ENCODE results near the gene TLE7. TPM values are rescaled to one million over a fixed set of nuclear protein-coding genes. Genes with fewer than 3 reads are reported as not detected.

TLE7 gene
- total and polyA plus RNA-seq, 2 of the 8 experiments (the other 6 are each of a cell fraction or from before 2014, with no cell fraction given): 0.03 TPM; not detected in 1

DNA sequence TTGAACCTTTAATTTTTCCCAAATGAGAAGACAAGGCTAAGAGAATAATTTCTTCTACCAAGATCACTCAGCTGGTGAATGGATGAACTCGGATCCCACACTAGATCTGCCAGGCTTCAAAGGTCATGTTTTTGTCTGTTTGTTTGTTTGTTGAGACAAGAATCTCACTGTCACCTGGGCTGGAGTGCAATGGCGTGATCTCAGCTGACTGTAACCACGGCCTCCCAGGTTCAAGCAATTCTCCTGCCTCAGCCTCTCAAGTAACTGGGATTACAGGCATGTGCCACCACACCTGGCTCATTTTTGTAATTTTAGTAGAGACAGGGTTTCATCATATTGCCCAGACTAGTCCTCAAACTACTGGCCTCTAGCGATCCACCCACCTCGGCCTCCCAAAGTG lies 40.7 kb upstream of the TLE7 start:
- Histone ChIP-seq H2BK15ac (ENCODE audit: low read length) (no peak overlapping the region), H4K5ac (ENCODE audit: insufficient read length, low read depth, low read length) (no peak overlapping the region), H2BK20ac (ENCODE audit: low read length) (no peak overlapping the region), H3K9me3 (ENCODE audit: insufficient read depth in 2 of 2, low read depth in 1 of 2, low read length in 1 of 2) (no peaks in the 10 kb centered on the region), H4K91ac (replicated peaks; ENCODE audit: insufficient read length, low read length) (no peak overlapping the region), H2BK12ac (ENCODE audit: low read depth, low read length) (no peak overlapping the region), H3K18ac (ENCODE audit: extremely low read depth, low read length) (no peak overlapping the region), H3K9ac (replicated peaks in 1 of 4; ENCODE audit: extremely low read depth in 1 of 4, low read depth in 3 of 4, low read length in 3 of 4) (no peak overlapping the region), H3K56ac (replicated peaks; ENCODE audit: insufficient read length, low read depth, low read length) (no peak overlapping the region), H3K79me2 (ENCODE audit: control insufficient read depth in 1 of 2, insufficient read depth in 2 of 2, low read length in 2 of 2) (no peaks in the 10 kb centered on the region), H3K4ac (replicated peaks; ENCODE audit: insufficient read length, low read depth, low read length) (no peak overlapping the region), H3K4me2 (ENCODE audit: insufficient read depth in 1 of 2, low read depth in 2 of 2, low read length in 2 of 2) (no peak overlapping the region), H3K36me3 (ENCODE audit: control insufficient read depth in 2 of 4, insufficient read depth in 4 of 4, low read length in 3 of 4) (no peaks in the 10 kb centered on the region), H2AK5ac (ENCODE audit: low read depth, low read length) (no peak overlapping the region), H3K14ac (ENCODE audit: insufficient read length) (no peak overlapping the region), H3K4me3 (ENCODE audit: extremely low read depth in 1 of 4, insufficient read depth in 2 of 4, low read depth in 3 of 4, low read length in 4 of 4) (no peak overlapping the region), H3K79me1 (ENCODE audit: low read depth, low read length) (no peaks in the 10 kb centered on the region), H3K27ac (ENCODE audit: low read depth, low read length) (no peak overlapping the region), H4K8ac (ENCODE audit: extremely low read depth, insufficient read depth, low read length) (no peak overlapping the region), H3K23ac (ENCODE audit: insufficient read length) (no peak overlapping the region), H3K23me2 (ENCODE audit: low read depth, low read length) (peaks cover 2% of the 10 kb centered on the region; the same call in 1 of the 2 replicates), H4K20me1 (replicated peaks in 1 of 2; ENCODE audit: control insufficient read depth in 1 of 2, insufficient read depth in 2 of 2, low read length in 2 of 2) (no peaks in the 10 kb centered on the region), H3K27me3 (replicated peaks in 1 of 4; ENCODE audit: control insufficient read depth in 3 of 4, extremely low read depth in 1 of 4, insufficient read depth in 3 of 4, low read length in 3 of 4) (no peaks in the 10 kb centered on the region), H2AFZ (ENCODE audit: low read length) (no peak overlapping the region), H2BK5ac (ENCODE audit: low read depth, low read length) (no peak overlapping the region), H3K4me1 (replicated peaks in 1 of 4; ENCODE audit: control insufficient read depth in 3 of 4, insufficient read depth in 4 of 4, low read length in 3 of 4) (no peaks in the 10 kb centered on the region), H2BK120ac (replicated peaks; ENCODE audit: low read depth, low read length) (no peak overlapping the region)
- 88% methylated on average over 5 of the region's 5 CpGs; no CpG with 5 or more reads in 1 of the 2 experiments for WGBS, 2 experiments (ENCODE audit: extremely low coverage in 1 of 2, insufficient coverage in 1 of 2, insufficient read length in 1 of 2, insufficient replicate concordance in 2 of 2, low coverage in 1 of 2, low lambda C conversion rate in 2 of 2, missing lambda C conversion rate in 1 of 2)
- TF ChIP-seq EGR1 (IDR thresholded peaks at IDR 0.05; ENCODE audit: borderline replicate concordance, low read depth, low read length): no peak
- no peak for TF ChIP-seq CBX8 (IDR thresholded peaks at IDR 0.05; ENCODE audit: borderline replicate concordance, low read depth, low read length)
- TF ChIP-seq BACH1 (IDR thresholded peaks at IDR 0.05; ENCODE audit: low read length): no peak
- no peak for TF ChIP-seq TEAD4 (IDR thresholded peaks at IDR 0.05; ENCODE audit: low read depth, low read length)
- TF ChIP-seq POU5F1 (IDR thresholded peaks at IDR 0.05; ENCODE audit: low read depth, low read length): no peak
- TF ChIP-seq TBP (IDR thresholded peaks at IDR 0.05; ENCODE audit: low read depth, low read length): no peak
- no peak for TF ChIP-seq POLR2AphosphoS5 (IDR thresholded peaks at IDR 0.05; ENCODE audit: low read depth, low read length)
- no peak for TF ChIP-seq KDM4A (IDR thresholded peaks at IDR 0.05; ENCODE audit: low read depth, low read length, severe bottlenecking)
- no peak for TF ChIP-seq GABPA (IDR thresholded peaks at IDR 0.05; ENCODE audit: borderline replicate concordance, insufficient read depth, low read length)
- TF ChIP-seq, protein P1, sequence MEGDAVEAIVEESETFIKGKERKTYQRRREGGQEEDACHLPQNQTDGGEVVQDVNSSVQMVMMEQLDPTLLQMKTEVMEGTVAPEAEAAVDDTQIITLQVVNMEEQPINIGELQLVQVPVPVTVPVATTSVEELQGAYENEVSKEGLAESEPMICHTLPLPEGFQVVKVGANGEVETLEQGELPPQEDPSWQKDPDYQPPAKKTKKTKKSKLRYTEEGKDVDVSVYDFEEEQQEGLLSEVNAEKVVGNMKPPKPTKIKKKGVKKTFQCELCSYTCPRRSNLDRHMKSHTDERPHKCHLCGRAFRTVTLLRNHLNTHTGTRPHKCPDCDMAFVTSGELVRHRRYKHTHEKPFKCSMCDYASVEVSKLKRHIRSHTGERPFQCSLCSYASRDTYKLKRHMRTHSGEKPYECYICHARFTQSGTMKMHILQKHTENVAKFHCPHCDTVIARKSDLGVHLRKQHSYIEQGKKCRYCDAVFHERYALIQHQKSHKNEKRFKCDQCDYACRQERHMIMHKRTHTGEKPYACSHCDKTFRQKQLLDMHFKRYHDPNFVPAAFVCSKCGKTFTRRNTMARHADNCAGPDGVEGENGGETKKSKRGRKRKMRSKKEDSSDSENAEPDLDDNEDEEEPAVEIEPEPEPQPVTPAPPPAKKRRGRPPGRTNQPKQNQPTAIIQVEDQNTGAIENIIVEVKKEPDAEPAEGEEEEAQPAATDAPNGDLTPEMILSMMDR (IDR thresholded peaks at IDR 0.05; ENCODE audit: control extremely low read depth in 1 of 3, insufficient read depth in 1 of 3, low read depth in 1 of 3, low read length in 3 of 3): no peak
- no peak for TF ChIP-seq EZH2 (IDR thresholded peaks at IDR 0.05; ENCODE audit: low read depth, low read length, severe bottlenecking)
- TF ChIP-seq, protein P2, sequence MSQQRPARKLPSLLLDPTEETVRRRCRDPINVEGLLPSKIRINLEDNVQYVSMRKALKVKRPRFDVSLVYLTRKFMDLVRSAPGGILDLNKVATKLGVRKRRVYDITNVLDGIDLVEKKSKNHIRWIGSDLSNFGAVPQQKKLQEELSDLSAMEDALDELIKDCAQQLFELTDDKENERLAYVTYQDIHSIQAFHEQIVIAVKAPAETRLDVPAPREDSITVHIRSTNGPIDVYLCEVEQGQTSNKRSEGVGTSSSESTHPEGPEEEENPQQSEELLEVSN (IDR thresholded peaks at IDR 0.05): no peak
- CTCF ChIA-PET (ENCODE audit: partially characterized antibody): interaction anchor here (1.1 to 5.3 kb wide), 11 partner anchors 9 to 129 kb away, joined by 3 to 50 read pairs (median 7); partner anchors contain the start of gene ZNF19
- no peak for DNase-seq (ENCODE audit: low read depth in 1 of 2, low spot score in 2 of 2)
- no peak for FAIRE-seq
- POLR2A ChIA-PET (ENCODE audit: partially characterized antibody): no interaction called here
